Measurements from ENCODE around the gene C1orf87.

DNA sequence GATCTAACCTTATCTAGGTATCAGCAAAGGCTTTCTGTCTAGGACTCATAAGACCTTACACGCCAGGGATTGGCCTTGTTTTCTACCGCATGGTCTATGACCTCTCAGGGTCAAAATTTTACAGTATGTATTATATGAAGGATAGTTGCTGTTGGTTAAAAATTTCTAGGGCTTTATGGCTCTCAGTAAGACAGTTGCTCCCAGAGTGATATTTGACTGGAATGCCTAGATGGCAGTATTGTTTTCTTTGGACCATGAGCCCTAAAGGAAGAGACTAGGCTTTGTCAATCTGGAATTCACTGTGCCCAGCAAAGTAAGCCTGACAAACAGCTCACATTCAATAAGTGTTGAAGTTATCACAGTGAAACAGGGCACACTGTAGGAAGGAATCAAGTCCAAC, 37.6 kb downstream of the C1orf87 start:
- TF ChIP-seq, protein P1, sequence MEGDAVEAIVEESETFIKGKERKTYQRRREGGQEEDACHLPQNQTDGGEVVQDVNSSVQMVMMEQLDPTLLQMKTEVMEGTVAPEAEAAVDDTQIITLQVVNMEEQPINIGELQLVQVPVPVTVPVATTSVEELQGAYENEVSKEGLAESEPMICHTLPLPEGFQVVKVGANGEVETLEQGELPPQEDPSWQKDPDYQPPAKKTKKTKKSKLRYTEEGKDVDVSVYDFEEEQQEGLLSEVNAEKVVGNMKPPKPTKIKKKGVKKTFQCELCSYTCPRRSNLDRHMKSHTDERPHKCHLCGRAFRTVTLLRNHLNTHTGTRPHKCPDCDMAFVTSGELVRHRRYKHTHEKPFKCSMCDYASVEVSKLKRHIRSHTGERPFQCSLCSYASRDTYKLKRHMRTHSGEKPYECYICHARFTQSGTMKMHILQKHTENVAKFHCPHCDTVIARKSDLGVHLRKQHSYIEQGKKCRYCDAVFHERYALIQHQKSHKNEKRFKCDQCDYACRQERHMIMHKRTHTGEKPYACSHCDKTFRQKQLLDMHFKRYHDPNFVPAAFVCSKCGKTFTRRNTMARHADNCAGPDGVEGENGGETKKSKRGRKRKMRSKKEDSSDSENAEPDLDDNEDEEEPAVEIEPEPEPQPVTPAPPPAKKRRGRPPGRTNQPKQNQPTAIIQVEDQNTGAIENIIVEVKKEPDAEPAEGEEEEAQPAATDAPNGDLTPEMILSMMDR (IDR thresholded peaks at IDR 0.05) = no peak
- no peak for TF ChIP-seq POLR2A (IDR thresholded peaks at IDR 0.05)

Measured in heart left ventricle (tissue), 13 donors.